Spleen (tissue), 7 donors: ENCODE data around the gene HYDIN.
"Not testable (repeated sequence)": the region's sequence is repeated elsewhere in the genome, so short reads cannot be mapped to it uniquely, and the experiment has no call there.

Experiments
- POLR2A ChIP-seq, 3 donors: fragments of 450-650 bp; IDR thresholded peaks; one replicate each; pipeline ENCODE4 v1.5.1; 2017; ENCODE audit warnings: antibody characterized with exemption in 3 of 3, mild to moderate bottlenecking in 1 of 3
- TF ChIP-seq, protein P1 (sequence below), 11 experiments: fragments of 200-600 bp in 7 of 11; fragments of 450-650 bp in 4 of 11; sonication (generic) in 4 of 11; IDR thresholded peaks in 8 of 11; conservative IDR thresholded peaks in 3 of 11; 1 replicate in 7 of 11; 2 replicates in 4 of 11; pipeline versions ENCODE4 v1.4.0 to v1.8.0; 2016 to 2021; ENCODE audit warnings: antibody characterized with exemption in 11 of 11, inconsistent platforms in 4 of 11, mild to moderate bottlenecking in 1 of 11
- donor health status: DM: no; HTN: no; CAD: no; lungs with moderate emphysema.
- donor health status: DM: no; HTN: no; CAD: no.
- donor health status: DM: no; HTN: no; CAD: no.

DNA sequence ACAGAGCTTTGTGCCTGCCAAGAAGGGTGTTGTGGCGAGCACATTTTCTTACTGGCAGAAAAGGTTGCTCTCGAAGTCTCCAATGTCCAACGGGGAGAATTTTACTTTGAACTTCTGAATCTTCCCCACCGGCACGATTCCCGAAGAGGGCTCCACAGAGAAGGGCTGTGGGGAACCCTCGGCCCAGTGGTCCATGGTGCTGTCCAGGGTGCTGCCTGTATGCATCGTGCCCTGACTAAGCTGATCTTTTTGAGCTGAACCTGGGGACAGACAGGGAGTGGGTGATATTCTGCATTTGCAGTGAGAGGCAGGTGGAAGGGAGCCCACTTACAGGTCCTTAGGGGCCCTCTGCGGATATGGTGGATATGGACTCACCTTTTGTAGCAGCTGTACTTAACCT is 368.5 kb downstream of the HYDIN start:
- not testable (repeated sequence) for TF ChIP-seq POLR2A (IDR thresholded peaks at IDR 0.05)
- TF ChIP-seq, protein P1, sequence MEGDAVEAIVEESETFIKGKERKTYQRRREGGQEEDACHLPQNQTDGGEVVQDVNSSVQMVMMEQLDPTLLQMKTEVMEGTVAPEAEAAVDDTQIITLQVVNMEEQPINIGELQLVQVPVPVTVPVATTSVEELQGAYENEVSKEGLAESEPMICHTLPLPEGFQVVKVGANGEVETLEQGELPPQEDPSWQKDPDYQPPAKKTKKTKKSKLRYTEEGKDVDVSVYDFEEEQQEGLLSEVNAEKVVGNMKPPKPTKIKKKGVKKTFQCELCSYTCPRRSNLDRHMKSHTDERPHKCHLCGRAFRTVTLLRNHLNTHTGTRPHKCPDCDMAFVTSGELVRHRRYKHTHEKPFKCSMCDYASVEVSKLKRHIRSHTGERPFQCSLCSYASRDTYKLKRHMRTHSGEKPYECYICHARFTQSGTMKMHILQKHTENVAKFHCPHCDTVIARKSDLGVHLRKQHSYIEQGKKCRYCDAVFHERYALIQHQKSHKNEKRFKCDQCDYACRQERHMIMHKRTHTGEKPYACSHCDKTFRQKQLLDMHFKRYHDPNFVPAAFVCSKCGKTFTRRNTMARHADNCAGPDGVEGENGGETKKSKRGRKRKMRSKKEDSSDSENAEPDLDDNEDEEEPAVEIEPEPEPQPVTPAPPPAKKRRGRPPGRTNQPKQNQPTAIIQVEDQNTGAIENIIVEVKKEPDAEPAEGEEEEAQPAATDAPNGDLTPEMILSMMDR (IDR thresholded peaks at IDR 0.05 in 8 of 11, conservative IDR thresholded peaks at IDR 0.05 in 3 of 11) = not testable (repeated sequence)
